ENCODE measurements around the gene ZNF526.

ZNF526 gene

GRCh38 chr19:42191330-42191729 is 28.8 kb upstream of the ZNF526 start:
- Histone ChIP-seq H3K36me3 (peaks cover 0 to 3% (median 0%) of the 10 kb centered on the region in 3 donors), H3K27ac (no peak overlapping the region), H3K4me3 (no peak overlapping the region), H3K27me3 (no peaks in the 10 kb centered on the region), H3K4me1 (no peaks in the 10 kb centered on the region), H3K9me3 (no peaks in the 10 kb centered on the region)
- no peak for TF ChIP-seq CTCF (IDR thresholded peaks at IDR 0.05)
- intact Hi-C loops (cut with DNase I; ENCODE audit: low total_unique reads) = no loop called here
- DNase-seq = no peak

- intact Hi-C loops (cut with DNase I; ENCODE audit: low total_unique reads) = no loop called here
- TF ChIP-seq CTCF (IDR thresholded peaks at IDR 0.05) = no peak
- Histone ChIP-seq H3K4me1 (no peaks in the 10 kb centered on the region), H3K4me3 (no peak overlapping the region), H3K27ac (no peak overlapping the region), H3K36me3 (peaks cover 0 to 9% (median 0%) of the 10 kb centered on the region in 3 donors), H3K27me3 (no peaks in the 10 kb centered on the region), H3K9me3 (no peaks in the 10 kb centered on the region)
- no peak for DNase-seq
Observed at GRCh38 chr19:42191855-42192254, 28.3 kb upstream of the ZNF526 start.

GRCh38 chr19:42193294-42193693 is 26.8 kb upstream of the ZNF526 start:
- Histone ChIP-seq H3K36me3 (peaks cover 1 to 23% (median 13%) of the 10 kb centered on the region in 3 donors), H3K27ac (no peak overlapping the region), H3K4me1 (no peaks in the 10 kb centered on the region), H3K27me3 (no peaks in the 10 kb centered on the region), H3K9me3 (no peaks in the 10 kb centered on the region), H3K4me3 (no peak overlapping the region)
- intact Hi-C loops (cut with DNase I; ENCODE audit: low total_unique reads) = no loop called here
- TF ChIP-seq CTCF (IDR thresholded peaks at IDR 0.05) = no peak
- DNase-seq = no peak

- intact Hi-C loops (cut with DNase I; ENCODE audit: low total_unique reads) = no loop called here
- TF ChIP-seq CTCF (IDR thresholded peaks at IDR 0.05) = no peak
- DNase-seq = no peak
- no peaks in the 10 kb centered on the region for H3K9me3 ChIP-seq
- H3K36me3 ChIP-seq = peaks cover 5 to 27% (median 17%) of the 10 kb centered on the region in 3 donors
- H3K4me3 ChIP-seq = no peak overlapping the region
- H3K4me1 ChIP-seq = peaks cover 0 to under 1% (median 0%) of the 10 kb centered on the region in 4 donors
- H3K27me3 ChIP-seq = no peaks in the 10 kb centered on the region
- no peak overlapping the region for H3K27ac ChIP-seq
Observed at GRCh38 chr19:42193706-42194105, 26.4 kb upstream of the ZNF526 start.

GRCh38 chr19:42196011-42197001 is 23.8 kb upstream of the ZNF526 start:
- H3K36me3 ChIP-seq = peaks cover 19 to 53% (median 42%) of the 10 kb centered on the region in 3 donors
- no peak for TF ChIP-seq CTCF (IDR thresholded peaks at IDR 0.05)
- H3K27me3 ChIP-seq = no peaks in the 10 kb centered on the region
- no peak overlapping the region for H3K27ac ChIP-seq
- H3K4me3 ChIP-seq = no peak overlapping the region
- peaks cover 0 to 7% (median 0%) of the 10 kb centered on the region in 4 donors for H3K4me1 ChIP-seq
- H3K9me3 ChIP-seq = no peaks in the 10 kb centered on the region
- no peak for DNase-seq
- intact Hi-C loops (cut with DNase I; ENCODE audit: low total_unique reads) = no loop called here

All from tibial artery (tissue), 4 donors.